HEK293 (cell line): ENCODE measurements around the gene PPY.
"Not testable (repeated sequence)": the region's sequence is repeated elsewhere in the genome, so short reads cannot be mapped to it uniquely, and the experiment has no call there.

Experiments
- CTCF ChIA-PET: fragments of 350-600 bp; formaldehyde crosslinking; extraction: SDS; loops from one replicate; lab custom pipeline; 2021; ENCODE audit warnings: antibody characterized with exemption; lab: Yijun Ruan, JAX
- POLR2A ChIA-PET: fragments of 300-600 bp; formaldehyde crosslinking; extraction: SDS; loops from one replicate; lab custom pipeline; 2020; ENCODE audit warnings: antibody characterized with exemption, inconsistent platforms; lab: Yijun Ruan, JAX
- H3K27ac ChIP-seq: fragments of 200-500 bp; sonication (Bioruptor generic); 2 replicates; pipeline ENCODE4 v1.5.1; 2014; ENCODE audit warnings: low read depth, low read length, control low read depth, inconsistent platforms; ENCODE audit errors: extremely low read depth
- H3K36me3 ChIP-seq, 2 experiments: fragments of 200-500 bp in 1 of 2; sonication (Bioruptor generic) in 1 of 2; 1 replicate in 1 of 2; 2 replicates in 1 of 2; pipeline ENCODE4 v1.5.1; 2014 to 2017; ENCODE audit warnings: inconsistent platforms in 2 of 2, low read length in 2 of 2; ENCODE audit not compliant: control insufficient read depth in 2 of 2, insufficient read depth in 1 of 2
- H3K4me1 ChIP-seq: fragments of 200-500 bp; sonication (Bioruptor generic); 2 replicates; pipeline ENCODE4 v1.5.1; 2014; ENCODE audit warnings: mild to moderate bottlenecking, low read length, inconsistent platforms; ENCODE audit not compliant: control insufficient read depth, insufficient read depth
- H3K4me3 ChIP-seq: 2 replicates; pipeline ENCODE4 v1.5.1; 2011; ENCODE audit warnings: low read depth, mild to moderate bottlenecking, control low read depth, low read length, moderate library complexity
- H3K9me3 ChIP-seq: fragments of 200-500 bp; sonication (Bioruptor generic); 2 replicates; pipeline ENCODE4 v1.5.1; 2014; ENCODE audit warnings: low read depth, low read length, inconsistent platforms; ENCODE audit not compliant: control insufficient read depth, insufficient read depth
- BCL11B ChIP-seq: fragments of 450-650 bp; formaldehyde crosslinking; IDR thresholded peaks from 2 replicates; pipeline ENCODE4 v1.5.1; 2016; ENCODE audit warnings: low read depth, missing biosample characterization, missing genetic modification characterization
- ELK4 ChIP-seq: IDR thresholded peaks from 2 replicates; pipeline ENCODE4 v1.6.1; 2011; ENCODE audit warnings: mild to moderate bottlenecking, low read depth, low read length, borderline replicate concordance
- FEZF1 ChIP-seq: fragments of 450-650 bp; formaldehyde crosslinking; IDR thresholded peaks from 2 replicates; pipeline ENCODE4 v1.5.1; 2016; ENCODE audit warnings: missing biosample characterization, missing genetic modification characterization
- GLIS1 ChIP-seq: fragments of 450-650 bp; formaldehyde crosslinking; IDR thresholded peaks from 2 replicates; pipeline ENCODE4 v1.5.1; 2016; ENCODE audit warnings: missing biosample characterization, missing genetic modification characterization
- KLF17 ChIP-seq: fragments of 450-650 bp; formaldehyde crosslinking; IDR thresholded peaks from 2 replicates; pipeline ENCODE4 v1.5.1; 2016; ENCODE audit warnings: missing biosample characterization, missing genetic modification characterization
- SCRT2 ChIP-seq: fragments of 450-650 bp; formaldehyde crosslinking; IDR thresholded peaks from 2 replicates; pipeline ENCODE4 v1.5.1; 2016; ENCODE audit warnings: missing biosample characterization, missing genetic modification characterization
- YY2 ChIP-seq: fragments of 450-650 bp; formaldehyde crosslinking; IDR thresholded peaks from 2 replicates; pipeline ENCODE4 v1.5.1; 2016; ENCODE audit warnings: missing biosample characterization, missing genetic modification characterization
- ZBTB7A ChIP-seq: fragments of 450-650 bp; formaldehyde crosslinking; IDR thresholded peaks from 2 replicates; pipeline ENCODE4 v1.5.1; 2016; ENCODE audit warnings: low read depth, missing biosample characterization, missing genetic modification characterization
- ZFP69B ChIP-seq: fragments of 450-650 bp; formaldehyde crosslinking; IDR thresholded peaks from 2 replicates; pipeline ENCODE4 v1.5.1; 2016; ENCODE audit warnings: missing biosample characterization, missing genetic modification characterization
- ZNF10 ChIP-seq: fragments of 450-650 bp; formaldehyde crosslinking; IDR thresholded peaks from 2 replicates; pipeline ENCODE4 v1.5.1; 2017; ENCODE audit warnings: missing biosample characterization, missing genetic modification characterization
- ZNF335 ChIP-seq: fragments of 450-650 bp; formaldehyde crosslinking; conservative IDR thresholded peaks from 2 replicates; pipeline ENCODE4 v1.5.1; 2016; ENCODE audit warnings: missing biosample characterization, missing genetic modification characterization
- ZNF341 ChIP-seq: fragments of 450-650 bp; formaldehyde crosslinking; IDR thresholded peaks from 2 replicates; pipeline ENCODE4; 2016; ENCODE audit warnings: low read depth, missing biosample characterization, missing genetic modification characterization
- ZNF416 ChIP-seq: fragments of 450-650 bp; formaldehyde crosslinking; IDR thresholded peaks from 2 replicates; pipeline ENCODE4 v1.5.1; 2016; ENCODE audit warnings: missing biosample characterization, missing genetic modification characterization
- ZNF426 ChIP-seq: fragments of 450-650 bp; formaldehyde crosslinking; IDR thresholded peaks from 2 replicates; pipeline ENCODE4 v1.5.1; 2017; ENCODE audit warnings: missing biosample characterization, missing genetic modification characterization, mild to moderate bottlenecking, inconsistent platforms, moderate library complexity
- ZNF449 ChIP-seq: fragments of 450-650 bp; formaldehyde crosslinking; IDR thresholded peaks from 2 replicates; pipeline ENCODE4 v1.5.1; 2017; ENCODE audit warnings: missing biosample characterization, mild to moderate bottlenecking, missing genetic modification characterization, moderate library complexity
- ZNF518A ChIP-seq: fragments of 450-650 bp; formaldehyde crosslinking; conservative IDR thresholded peaks from 2 replicates; pipeline ENCODE4 v1.5.1; 2016; ENCODE audit warnings: low read depth, missing biosample characterization, missing genetic modification characterization
- ZNF544 ChIP-seq: fragments of 450-650 bp; formaldehyde crosslinking; IDR thresholded peaks from 2 replicates; pipeline ENCODE4 v1.5.0; 2017; ENCODE audit warnings: missing biosample characterization, missing genetic modification characterization
- ZNF768 ChIP-seq: fragments of 450-650 bp; formaldehyde crosslinking; IDR thresholded peaks from 2 replicates; pipeline ENCODE4 v1.5.1; 2018; ENCODE audit warnings: missing biosample characterization, mild to moderate bottlenecking, missing genetic modification characterization
- ZNF792 ChIP-seq: fragments of 450-650 bp; formaldehyde crosslinking; IDR thresholded peaks from 2 replicates; pipeline ENCODE4 v1.5.1; 2016; ENCODE audit warnings: missing biosample characterization, missing genetic modification characterization

The PPY gene

GRCh38 chr17:43962479-43962878, 20.2 kb upstream of the PPY start:
- no peak overlapping the region for H3K27ac ChIP-seq
- no peaks in the 10 kb centered on the region for H3K9me3 ChIP-seq
- H3K4me3 ChIP-seq = no peak overlapping the region
- ChIA-PET POLR2A (no interaction called here), CTCF (interaction anchor here (1.2 to 1.6 kb wide), 2 partner anchors 19 to 22 kb away, joined by 3 to 9 read pairs; partner anchors contain the start of gene PPY)
- no peaks in the 10 kb centered on the region for H3K36me3 ChIP-seq
- TF ChIP-seq ZNF416 (tag by site-specific recombination) = no peak
- TF ChIP-seq ZBTB7A = no peak
- TF ChIP-seq ZNF544 (tag by site-specific recombination) = no peak
- no peak for TF ChIP-seq ZNF449 (tag by site-specific recombination)
- no peak for TF ChIP-seq BCL11B (tag by site-specific recombination)
- peak; percentile 58 for TF ChIP-seq ZNF341
- peak; percentile 84 for TF ChIP-seq ZNF335 (tag by site-specific recombination)
- TF ChIP-seq ELK4 = no peak
- TF ChIP-seq ZNF792 (tag by site-specific recombination) = no peak
- peak; percentile 85 for TF ChIP-seq SCRT2
- no peak for TF ChIP-seq ZNF768 (tag by site-specific recombination)
- TF ChIP-seq ZNF426 (tag by site-specific recombination) = no peak
- TF ChIP-seq GLIS1 (tag by site-specific recombination) = no peak
- H3K4me1 ChIP-seq = peaks cover 7% of the 10 kb centered on the region

- TF ChIP-seq ZFP69B (tag by site-specific recombination) (no peak), YY2 (tag by site-specific recombination) (0 out of 2 replicates have a peak, but pooled peaks have one; percentile 8)
- Histone ChIP-seq H3K9me3 (no peaks in the 10 kb centered on the region), H3K4me3 (no peak overlapping the region), H3K27ac (no peak overlapping the region), H3K4me1 (peaks cover 7% of the 10 kb centered on the region), H3K36me3 (no peaks in the 10 kb centered on the region)
- ChIA-PET POLR2A (no interaction called here), CTCF (interaction anchor here (1.2 to 1.6 kb wide), 2 partner anchors 18 to 21 kb away, joined by 3 to 9 read pairs; partner anchors contain the start of gene PPY)
Measured at GRCh38 chr17:43961954-43962353, 19.7 kb upstream of the PPY start.

GRCh38 chr17:43961292-43961691, 19.0 kb upstream of the PPY start:
- H3K4me3 ChIP-seq, POLR2A ChIA-PET, H3K9me3 ChIP-seq, H3K4me1 ChIP-seq, H3K27ac ChIP-seq, H3K36me3 ChIP-seq: not testable (repeated sequence)
- CTCF ChIA-PET = interaction anchor here (1.2 to 1.6 kb wide), 2 partner anchors 18 to 20 kb away, joined by 3 to 9 read pairs; partner anchors contain the start of gene PPY

GRCh38 chr17:43958748-43959352, 16.6 kb upstream of the PPY start:
- H3K9me3 ChIP-seq = no peaks in the 10 kb centered on the region
- H3K4me3 ChIP-seq = no peak overlapping the region
- ChIA-PET CTCF (interaction anchor here (1.0 to 6.9 kb wide), 5 partner anchors 8 to 35 kb away, joined by 3 to 56 read pairs (median 6); no protein-coding TSS in a partner anchor), POLR2A (interaction anchor here (1.0 kb wide), 1 partner anchor 15 kb away, joined by 3 read pairs; no protein-coding TSS in a partner anchor)
- peaks cover 7% of the 10 kb centered on the region for H3K4me1 ChIP-seq
- no peaks in the 10 kb centered on the region for H3K36me3 ChIP-seq
- H3K27ac ChIP-seq = no peak overlapping the region
- TF ChIP-seq KLF17 (tag by site-specific recombination) = no peak
- peak; percentile 48; the same call in 1 of the 2 replicates for TF ChIP-seq FEZF1 (tag by site-specific recombination)
- no peak for TF ChIP-seq ZNF416 (tag by site-specific recombination)
- no peak for TF ChIP-seq ZNF518A (tag by site-specific recombination)
- TF ChIP-seq ZNF10 (tag by site-specific recombination) = no peak
